ENCODE data around the gene RTN4R. TPM values are rescaled to one million over a fixed set of nuclear protein-coding genes. Genes with fewer than 3 reads are reported as not detected.

The RTN4R gene
- total RNA-seq, 1 experiment from 2014 or later = 25.0 TPM

GRCh38 chr22:20240900-20241299 lies 27.2 kb downstream of the RTN4R start:
- peak overlapping the region; percentile 60; the same call in 1 of the 2 replicates for H3K27ac Mint-ChIP-seq
- TF ChIP-seq NFATC4 (CRISPR knock-in tag; IDR thresholded peaks at IDR 0.05) (no peak), SMAD4 (CRISPR knock-in tag; IDR thresholded peaks at IDR 0.05) (no peak), ZNF425 (CRISPR knock-in tag; conservative IDR thresholded peaks at IDR 0.05) (no peak), ZNF232 (CRISPR knock-in tag; IDR thresholded peaks at IDR 0.05) (no peak), GABPB1 (CRISPR knock-in tag; IDR thresholded peaks at IDR 0.05) (no peak), ZNF281 (CRISPR knock-in tag; IDR thresholded peaks at IDR 0.05) (no peak), ELF4 (CRISPR knock-in tag; IDR thresholded peaks at IDR 0.05; ENCODE audit: low read depth) (no peak), IRF1 (CRISPR knock-in tag; IDR thresholded peaks at IDR 0.05) (no peak), HMGXB4 (CRISPR knock-in tag; IDR thresholded peaks at IDR 0.05) (no peak)
- CTCF ChIA-PET = interaction anchor here (0.6 to 5.4 kb wide), 9 partner anchors 13 to 87 kb away, joined by 3 to 69 read pairs (median 39); no protein-coding TSS in a partner anchor
- no peaks in the 10 kb centered on the region for H3K9me3 Mint-ChIP-seq
- H3K4me3 Mint-ChIP-seq = no peak overlapping the region
- H3K36me3 Mint-ChIP-seq = no peaks in the 10 kb centered on the region
- DNase-seq (ENCODE audit: low spot score) = no peak
- no peak for ATAC-seq
- H3K4me1 Mint-ChIP-seq = peaks cover 37% of the 10 kb centered on the region
- POLR2A ChIA-PET = no interaction called here
- no peaks in the 10 kb centered on the region for H3K27me3 Mint-ChIP-seq (ENCODE audit: low read depth)

GRCh38 chr22:20240447-20240764 lies 27.7 kb downstream of the RTN4R start:
- no peaks in the 10 kb centered on the region for H3K9me3 Mint-ChIP-seq
- peak overlapping the region; percentile 60; the same call in 1 of the 2 replicates for H3K27ac Mint-ChIP-seq
- peaks cover 32% of the 10 kb centered on the region for H3K4me1 Mint-ChIP-seq
- no peaks in the 10 kb centered on the region for H3K36me3 Mint-ChIP-seq
- ChIA-PET CTCF (interaction anchor here (0.6 to 5.4 kb wide), 9 partner anchors 12 to 87 kb away, joined by 3 to 69 read pairs (median 39); no protein-coding TSS in a partner anchor), POLR2A (no interaction called here)
- H3K27me3 Mint-ChIP-seq (ENCODE audit: low read depth) = no peaks in the 10 kb centered on the region
- no peak for ATAC-seq
- peak; percentile 36 for DNase-seq (ENCODE audit: low spot score)
- TF ChIP-seq NFE2L1 (CRISPR knock-in tag; IDR thresholded peaks at IDR 0.05) (no peak), USF1 (CRISPR knock-in tag; IDR thresholded peaks at IDR 0.05) (peak; percentile 76; the same call in 1 of the 2 replicates)
- no peak overlapping the region for H3K4me3 Mint-ChIP-seq

- ChIA-PET CTCF (interaction anchor here (0.6 to 5.4 kb wide), 25 partner anchors 12 to 109 kb away, joined by 3 to 69 read pairs (median 13); no protein-coding TSS in a partner anchor), POLR2A (interaction anchor here (0.5 kb wide), 1 partner anchor 204 kb away, joined by 7 read pairs; no protein-coding TSS in a partner anchor)
- ATAC-seq = peak; percentile 10
- no peaks in the 10 kb centered on the region for H3K9me3 Mint-ChIP-seq
- H3K27ac Mint-ChIP-seq = peak overlapping the region; percentile 41; the same call in 1 of the 2 replicates
- no peaks in the 10 kb centered on the region for H3K36me3 Mint-ChIP-seq
- peaks cover 28% of the 10 kb centered on the region for H3K4me1 Mint-ChIP-seq
- TF ChIP-seq CDX4 (CRISPR knock-in tag; IDR thresholded peaks at IDR 0.05; ENCODE audit: borderline replicate concordance) = no peak
- no peak for TF ChIP-seq ATF3 (CRISPR knock-in tag; conservative IDR thresholded peaks at IDR 0.05)
- TF ChIP-seq FOXP1 (CRISPR knock-in tag; IDR thresholded peaks at IDR 0.05; ENCODE audit: borderline replicate concordance) = 0 out of 2 replicates have a peak, but pooled peaks have one; percentile 14
- DNase-seq (ENCODE audit: low spot score) = no peak
- no peak overlapping the region for H3K4me3 Mint-ChIP-seq
- no peaks in the 10 kb centered on the region for H3K27me3 Mint-ChIP-seq (ENCODE audit: low read depth)
Measured at GRCh38 chr22:20239676-20240446, 28.3 kb downstream of the RTN4R start.

All from WTC11 (cell line).